HG03060 (cell line): Measurements from ENCODE around the gene WDR1.

ENCODE experiments used
- ATAC-seq: cut with Tn5 transposase; IDR thresholded peaks from one replicate; pipeline ENCODE4 v1.9.1; 2021; ENCODE audit warnings: low read depth, moderate number of reproducible peaks; ENCODE audit not compliant: unreplicated experiment

Gene WDR1

DNA sequence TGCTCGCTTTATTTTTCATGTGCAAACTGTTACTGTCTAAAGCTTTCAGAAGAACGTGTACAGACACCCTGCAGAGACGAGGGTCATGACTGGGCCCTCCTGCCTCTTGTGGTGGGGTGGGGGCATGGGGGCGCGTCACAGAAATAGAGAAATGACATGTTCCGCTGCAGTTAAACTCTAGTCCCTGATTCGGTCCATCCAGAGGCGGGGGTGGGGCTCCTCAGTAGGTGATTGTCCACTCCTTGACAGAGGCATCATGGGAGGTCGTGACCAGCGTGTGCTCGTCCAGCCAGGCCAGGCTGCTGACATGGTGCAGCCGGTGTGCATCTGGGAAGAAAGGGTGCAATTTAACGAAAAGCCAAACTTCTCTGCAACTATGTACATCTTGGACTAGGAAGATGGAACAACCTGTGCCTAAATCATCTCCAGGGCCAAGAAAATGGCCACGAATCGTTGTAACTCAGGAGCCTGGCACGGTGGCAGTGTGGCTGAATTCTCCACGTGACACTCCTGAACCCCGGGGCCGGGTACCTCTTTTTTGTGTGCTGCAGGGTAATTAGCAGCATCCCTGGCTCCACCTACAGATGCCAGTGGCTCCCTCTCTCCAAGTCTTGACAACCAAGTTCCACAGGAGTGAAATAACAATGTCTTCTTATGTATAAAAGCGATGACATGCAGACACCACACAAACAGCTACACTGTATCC is 41.3 kb downstream of the WDR1 start:
- no peak for ATAC-seq

DNA sequence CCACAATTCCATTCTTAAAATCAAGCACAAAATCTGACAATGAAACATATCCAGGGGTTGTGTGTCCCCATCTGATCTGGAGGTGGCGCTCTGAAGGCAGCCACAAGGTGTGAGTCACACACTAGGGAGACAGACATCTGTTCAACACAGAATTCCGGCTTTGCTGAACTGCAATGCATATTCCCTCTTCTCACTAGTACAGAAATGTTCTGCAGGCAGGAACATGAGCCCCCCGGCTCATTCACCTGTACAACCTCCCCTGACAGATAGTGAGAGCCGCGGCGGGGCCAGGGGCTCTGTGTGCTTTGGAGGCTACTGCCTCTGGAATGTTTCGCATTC is 41.9 kb downstream of the WDR1 start:
- ATAC-seq, result no peak

DNA sequence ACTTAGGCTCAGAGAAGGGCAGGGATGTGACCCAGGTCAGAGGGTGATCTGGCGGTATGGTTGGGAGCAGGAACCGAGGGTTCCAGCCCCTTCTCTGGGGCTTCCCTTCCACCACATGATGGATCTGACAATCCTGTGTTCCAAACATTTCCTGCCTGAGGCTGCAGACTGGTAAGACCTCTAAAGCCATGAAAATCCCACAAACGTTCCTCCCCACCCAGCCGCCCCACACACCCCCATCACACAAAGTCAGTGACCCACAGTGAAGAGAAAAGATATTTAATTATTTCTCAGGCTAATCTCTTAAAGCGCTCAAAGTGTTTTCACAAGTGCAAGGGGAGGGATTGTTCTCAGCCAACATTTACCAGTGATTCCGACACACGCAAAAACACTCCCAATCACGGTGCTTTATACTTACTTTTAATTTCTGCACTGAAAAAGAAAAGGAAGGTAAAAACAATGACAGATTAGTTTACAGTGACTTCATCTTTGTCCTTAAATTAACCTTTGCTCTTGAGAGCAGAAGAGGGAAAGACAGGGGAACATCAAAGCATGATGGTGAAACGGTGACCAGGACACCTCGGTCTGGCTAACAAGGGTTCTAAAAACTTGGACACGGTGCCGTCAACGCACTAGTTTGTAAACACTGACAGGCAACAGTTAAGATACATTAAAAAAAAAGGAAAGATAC is 42.4 kb downstream of the WDR1 start:
- ATAC-seq, result no peak

DNA sequence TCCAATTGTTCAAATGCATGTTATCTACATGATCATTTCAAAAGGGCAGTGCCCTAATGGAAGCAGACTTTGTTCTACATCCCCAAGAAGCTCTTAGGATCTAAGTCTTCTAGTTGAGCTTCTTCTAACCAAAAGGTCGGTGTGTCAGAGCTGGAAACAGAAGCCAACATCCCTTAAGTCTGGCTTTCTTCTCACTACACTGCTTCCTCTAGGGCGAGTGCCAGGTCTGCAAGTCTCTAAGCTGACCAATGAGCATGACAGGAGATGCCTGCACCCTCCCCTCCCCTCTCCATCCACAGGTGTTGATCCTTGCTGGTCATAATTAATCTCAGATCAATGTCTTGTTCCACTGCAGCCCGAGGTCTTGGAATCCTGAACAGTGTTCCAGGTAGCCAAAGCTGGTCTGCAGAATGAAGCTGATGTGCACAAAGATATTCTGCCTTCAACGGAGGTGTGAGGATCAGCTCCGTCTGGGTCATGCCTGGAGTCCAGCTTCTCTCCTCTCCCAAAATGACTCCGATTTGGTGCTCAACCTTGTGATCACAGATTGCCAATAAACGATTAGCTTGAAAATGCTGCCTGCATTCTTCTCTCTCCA is 44.1 kb downstream of the WDR1 start:
- ATAC-seq, result no peak

DNA sequence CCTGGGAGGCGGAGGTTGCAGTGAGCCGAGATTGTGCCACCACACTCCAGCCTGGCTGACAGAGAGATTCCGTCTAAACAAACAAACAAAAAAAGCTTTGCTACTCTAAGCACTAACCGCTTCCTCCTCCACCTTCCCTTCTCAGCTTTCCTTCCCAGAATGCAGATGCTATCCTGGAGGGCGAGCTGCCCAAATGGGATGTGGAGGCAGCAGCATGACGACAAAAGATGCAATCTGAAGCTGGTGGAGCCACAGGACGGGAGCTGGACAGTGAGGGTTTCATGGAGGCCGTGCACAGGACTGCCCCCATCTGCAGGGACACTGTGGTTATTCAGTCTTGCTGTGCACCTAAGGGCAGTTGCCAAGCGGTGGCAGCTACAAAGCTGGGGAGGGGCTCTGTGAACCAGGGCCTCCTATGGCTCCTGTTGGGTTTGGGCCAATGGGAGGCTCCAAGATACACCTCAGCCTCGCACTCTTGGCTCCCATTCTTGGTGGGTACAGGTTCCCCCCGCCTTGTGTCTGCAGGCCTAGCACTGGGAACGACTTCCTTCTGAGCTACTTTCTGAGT is 47.4 kb downstream of the WDR1 start:
- no peak for ATAC-seq

DNA sequence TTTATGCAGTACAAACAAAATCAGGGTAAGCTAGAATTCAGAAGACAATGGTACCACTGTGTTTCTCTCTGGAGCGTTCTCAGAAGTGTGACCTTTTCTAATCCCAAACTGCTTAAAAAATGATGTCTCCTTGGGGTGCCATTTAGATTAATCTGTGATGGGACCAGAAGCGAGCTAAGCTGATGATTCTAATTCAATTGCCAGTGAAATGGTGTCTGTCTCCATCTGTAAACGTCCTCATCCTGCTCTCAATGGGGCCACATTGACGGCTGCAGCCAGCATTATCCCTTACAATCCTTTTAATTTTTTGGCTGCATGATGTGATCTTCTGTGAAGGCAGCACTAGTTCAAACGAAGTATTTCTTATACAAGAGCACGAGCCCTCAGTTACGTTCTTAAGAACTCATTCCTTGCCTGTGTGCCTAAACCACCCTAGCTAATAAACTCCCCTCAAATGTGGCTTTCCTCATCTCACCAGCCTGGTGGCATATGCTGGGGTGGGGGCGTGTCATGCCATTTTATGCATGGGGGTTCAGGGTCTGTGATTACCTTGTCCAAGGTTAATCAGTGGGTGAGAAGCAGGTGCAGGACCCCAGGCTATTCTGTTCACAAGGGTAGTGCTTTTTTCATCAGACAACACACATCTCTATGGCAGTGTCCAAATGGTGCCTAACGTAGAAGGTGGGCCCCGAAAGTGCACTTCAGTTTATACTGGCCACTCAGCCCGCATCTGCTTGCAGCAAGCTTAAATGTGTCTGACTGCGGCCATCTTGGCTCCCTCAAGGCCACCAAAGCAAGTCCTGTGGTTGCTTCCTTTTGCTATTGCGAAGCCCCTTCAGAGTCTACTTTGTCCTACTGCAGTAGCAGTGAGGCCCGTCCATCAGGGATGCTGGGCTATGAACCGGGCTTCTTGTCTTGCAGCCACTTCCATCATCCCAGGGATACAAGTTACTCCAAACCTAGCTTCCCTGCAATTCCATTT is 49.6 kb downstream of the WDR1 start:
- no peak for ATAC-seq

DNA sequence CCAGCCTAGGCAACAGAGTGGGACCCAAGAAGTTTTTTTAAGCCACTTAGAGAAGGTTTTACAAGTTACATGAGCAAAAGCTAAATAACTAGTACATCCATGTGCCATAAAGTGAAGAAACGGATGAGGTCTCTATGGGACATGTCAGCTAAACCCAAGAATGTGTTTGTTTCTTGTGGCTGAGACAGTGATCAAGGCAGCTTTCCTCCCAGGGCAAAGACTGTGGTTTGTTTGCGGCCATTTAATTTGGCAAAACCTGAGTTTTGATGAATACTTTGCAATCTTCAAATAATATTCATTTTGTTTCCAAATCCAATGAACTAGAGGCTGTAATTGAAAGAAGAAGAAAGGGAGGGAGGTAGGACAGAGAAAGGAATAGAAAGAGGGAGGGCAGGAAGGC is 50.4 kb downstream of the WDR1 start:
- ATAC-seq, result no peak

DNA sequence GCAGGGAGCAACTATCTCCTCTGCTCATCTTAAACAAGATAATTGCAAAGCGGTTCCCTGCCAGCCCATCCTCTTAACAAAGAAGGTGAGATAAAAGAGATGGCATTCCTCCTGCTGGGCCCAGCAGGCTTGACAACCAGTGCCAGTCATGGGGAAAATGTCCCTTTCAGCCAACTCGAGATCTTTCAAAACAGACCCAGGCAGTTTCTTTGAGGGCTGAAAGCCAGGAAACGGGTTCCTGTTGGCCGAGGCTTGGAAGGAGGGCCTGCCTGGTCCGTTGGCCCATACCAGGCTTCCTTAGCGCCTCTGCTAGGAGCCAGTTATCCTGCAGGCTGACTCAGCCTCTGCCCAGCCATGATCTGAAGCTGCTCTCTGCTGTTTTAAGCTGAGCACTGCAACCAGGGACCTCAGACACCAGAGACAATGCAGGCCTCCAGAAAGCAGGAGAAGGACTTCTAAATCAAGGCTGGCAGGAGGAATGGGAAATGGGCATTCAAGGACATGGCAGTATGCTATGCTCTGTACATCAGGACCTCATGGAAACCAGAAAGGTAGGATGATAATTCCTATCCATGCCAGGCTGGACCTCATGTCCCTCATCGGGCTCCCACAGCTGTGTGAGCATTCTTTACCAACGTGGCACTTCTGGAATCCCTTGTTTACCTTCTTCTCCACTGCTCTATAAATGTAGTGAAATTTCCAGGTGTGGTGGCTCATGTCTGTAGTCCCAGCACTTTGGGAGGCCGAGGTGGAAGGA is 52.9 kb downstream of the WDR1 start:
- ATAC-seq, result no peak

DNA sequence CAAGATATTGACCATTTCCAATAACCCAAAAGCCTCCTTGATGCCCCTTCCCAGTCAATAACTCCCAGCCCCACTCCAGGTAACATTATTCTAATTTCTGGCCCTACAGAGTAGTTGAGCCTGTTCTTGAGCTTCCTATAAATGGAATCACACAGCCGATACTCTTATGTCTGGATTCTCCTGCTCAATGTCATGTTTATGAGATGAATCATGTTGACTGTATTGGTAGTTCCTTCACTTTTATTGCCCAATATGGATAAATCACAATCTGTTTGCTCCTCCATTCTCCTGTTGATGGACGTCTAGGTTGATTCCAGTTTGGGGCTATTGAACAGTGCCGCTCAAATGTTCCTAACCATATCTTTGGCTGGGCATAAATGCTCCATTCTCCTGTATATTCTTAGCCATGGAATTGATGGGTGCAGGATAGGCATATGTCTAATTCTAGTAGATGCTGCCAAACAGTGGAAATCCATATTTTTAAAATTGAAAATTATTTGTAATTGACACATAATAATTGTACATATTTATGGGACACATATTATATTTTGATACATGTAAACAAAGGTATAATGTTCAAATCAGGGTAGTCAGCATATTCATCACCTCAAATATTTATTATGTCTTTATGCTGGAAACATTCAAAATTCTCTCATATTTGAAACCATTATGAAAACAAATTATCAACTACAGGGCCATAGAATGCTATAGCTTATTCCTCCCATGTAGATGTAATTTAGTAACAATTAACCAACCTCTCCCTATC is 54.8 kb downstream of the WDR1 start:
- ATAC-seq, result no peak

DNA sequence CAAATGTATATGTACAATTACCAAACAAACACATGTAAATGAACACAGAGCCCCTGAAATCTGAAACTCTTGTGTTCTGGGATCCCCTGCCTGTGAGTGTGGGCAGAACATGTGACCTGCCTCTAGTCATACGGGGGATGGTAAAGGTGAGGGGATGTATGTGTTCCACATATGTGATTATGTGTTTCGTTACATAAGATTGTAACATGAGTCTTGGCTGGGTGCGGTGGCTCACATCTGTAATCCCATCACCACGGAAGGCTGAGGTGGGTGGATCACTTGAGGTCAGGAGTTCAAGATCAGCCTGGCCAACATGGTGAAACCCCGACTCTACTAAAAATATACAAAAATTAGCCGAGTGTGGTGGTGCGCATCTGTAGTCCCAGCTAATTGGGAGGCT is 58.2 kb downstream of the WDR1 start:
- ATAC-seq, result no peak

DNA sequence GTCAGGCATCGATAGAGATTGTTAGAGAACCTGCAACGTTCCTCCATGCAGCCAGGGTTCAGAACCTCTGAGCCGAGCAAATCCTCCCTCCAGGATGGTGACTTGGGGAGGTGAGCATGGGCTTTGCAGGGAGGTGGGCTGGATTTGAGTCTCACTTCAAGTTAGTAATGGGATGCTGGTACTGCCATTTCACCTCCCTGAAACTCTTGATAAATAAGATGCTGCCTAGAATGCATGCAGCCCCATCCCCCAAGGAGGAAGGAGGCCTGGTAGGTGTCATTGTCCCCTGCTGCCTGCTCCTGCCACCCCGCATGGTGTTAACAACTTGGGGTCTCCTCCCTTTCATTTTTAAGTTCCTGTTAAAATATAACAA is 59.6 kb downstream of the WDR1 start:
- no peak for ATAC-seq

DNA sequence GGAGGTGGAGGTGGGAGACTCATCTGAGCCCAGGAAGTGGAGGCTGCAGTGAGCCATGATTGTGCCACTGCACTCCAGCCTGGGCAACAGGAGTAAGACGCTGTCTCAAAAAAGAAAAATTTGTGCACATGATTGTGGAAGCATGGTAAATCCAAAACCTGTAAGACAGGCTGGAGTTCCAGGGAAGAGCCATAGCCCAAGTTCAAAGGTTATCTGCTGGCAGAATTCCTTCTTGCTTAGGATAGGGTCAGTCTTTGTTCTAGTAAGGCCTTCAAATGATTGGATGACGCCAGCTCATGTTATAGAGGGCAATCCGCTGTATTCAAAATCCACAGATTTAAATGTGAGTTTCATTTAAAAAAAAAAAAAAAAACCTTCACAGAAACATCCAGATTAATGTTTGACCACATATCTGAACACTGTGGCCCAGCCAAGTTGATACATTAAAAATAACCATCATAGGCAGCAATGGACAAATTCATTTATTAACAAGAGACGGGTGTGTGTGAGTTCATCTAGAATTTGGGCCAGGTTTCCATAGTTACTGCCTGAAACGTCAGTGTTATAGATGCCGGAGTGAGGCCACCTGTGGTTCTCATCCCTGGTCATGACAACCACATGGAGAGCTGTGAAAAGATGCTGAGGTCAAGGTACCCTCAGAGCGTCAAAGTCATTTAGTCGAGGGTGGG is 60.1 kb downstream of the WDR1 start:
- ATAC-seq, result no peak

DNA sequence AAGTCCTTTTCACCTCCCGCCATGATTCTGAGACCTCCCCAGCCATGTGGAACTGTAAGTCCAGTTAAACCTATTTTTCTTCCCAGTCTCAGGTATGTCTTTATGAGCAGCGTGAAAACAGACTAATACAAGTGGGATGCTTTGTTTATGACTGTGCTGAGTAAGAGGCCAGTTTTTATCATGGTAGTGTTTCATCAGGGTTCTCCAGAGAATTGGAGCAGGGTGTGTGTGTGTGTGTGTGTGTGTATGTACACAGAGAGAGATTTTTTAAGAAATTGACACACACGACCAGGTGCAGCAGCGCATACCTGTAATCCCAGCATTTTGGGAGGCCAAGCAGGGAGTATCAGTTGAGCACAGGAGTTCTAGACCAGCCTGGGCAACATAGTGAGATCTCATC is 60.7 kb downstream of the WDR1 start:
- ATAC-seq, result no peak

DNA sequence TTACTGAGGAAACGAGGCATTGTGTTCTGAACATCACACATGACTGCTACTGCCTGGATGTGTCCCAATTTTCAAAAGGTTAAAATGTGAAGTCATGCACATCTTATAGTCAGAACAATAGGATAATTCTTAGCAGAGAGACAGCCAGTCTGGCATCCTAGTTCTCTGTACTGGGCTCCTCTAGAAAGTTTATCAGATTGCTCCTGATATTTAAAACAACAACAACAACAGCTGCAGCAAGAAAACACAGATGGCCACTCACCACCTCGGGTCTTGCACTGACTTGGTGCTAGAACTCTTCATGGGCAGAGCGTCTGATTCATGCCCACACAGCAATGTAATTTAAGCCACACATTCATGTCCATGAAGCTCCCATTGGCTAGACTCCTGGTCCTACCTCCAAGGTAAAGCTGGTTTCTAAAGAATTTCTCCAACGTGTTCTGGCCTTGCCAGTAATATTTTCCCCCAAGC is 62.0 kb downstream of the WDR1 start:
- no peak for ATAC-seq

DNA sequence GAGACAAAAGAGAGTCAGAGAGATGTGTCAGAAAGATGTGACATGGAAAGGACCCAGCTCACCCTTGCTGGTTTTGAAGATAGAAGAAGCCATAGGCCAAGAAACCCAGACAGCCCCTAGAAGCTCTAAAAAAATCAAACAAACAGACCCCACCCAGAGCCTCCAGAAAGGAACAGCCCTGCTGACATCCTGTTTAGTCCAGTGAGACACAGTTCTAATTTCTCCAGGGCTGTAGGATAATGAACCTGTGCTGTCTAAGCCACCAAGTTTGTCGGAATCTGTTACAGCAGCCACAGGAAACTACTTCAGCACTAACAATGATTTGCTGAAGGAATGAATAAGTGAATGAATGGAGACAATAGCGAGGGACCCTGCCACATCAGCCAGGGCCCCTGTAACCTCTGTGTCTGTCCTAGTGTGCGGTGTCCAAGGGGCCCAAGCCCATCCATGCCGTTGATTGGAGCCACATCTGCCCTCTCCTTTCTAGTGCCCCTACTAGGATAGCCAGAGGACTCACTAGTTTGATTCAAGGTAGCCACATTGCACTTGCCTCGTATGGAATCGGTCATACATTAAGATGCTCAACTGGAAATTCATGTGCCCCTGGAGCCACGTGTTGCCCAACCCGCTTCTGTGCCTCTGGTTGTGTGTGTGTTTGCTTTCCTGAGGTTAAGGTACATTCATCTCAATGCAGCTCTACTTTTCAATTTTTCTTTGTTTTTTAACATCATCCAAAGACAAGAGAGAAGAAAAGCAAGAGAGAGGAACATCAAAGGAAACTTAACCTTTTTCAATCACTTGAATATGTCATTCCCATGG is 62.8 kb downstream of the WDR1 start:
- no peak for ATAC-seq

DNA sequence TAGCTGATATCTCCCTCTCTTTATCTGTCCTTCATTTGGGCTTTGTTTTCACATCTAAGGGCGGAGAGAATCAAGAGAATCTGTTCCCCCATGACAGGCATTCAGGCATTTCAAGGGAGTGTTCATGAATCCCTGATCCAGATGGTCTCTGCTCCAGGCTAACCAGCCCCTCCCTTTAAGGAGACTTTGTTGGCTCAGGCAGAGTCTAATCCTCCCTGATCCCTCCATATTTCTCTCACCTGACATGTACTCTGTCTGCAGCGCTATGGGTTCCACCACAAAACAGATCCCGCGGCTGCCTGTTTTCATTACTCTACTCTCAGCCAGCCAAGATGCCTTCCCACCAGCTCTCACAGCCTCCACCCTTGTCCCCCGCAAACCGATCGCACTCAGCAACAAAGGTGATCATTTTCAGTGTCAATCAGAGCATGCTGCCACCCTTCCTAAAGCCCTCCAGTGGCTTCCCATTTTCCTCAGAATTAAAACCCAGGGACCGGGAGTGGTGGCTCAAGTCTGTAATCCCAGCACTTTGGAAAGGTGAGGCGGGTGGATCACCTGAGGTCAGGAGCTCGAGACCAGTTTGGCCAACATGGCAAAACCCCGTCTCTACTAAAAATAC is 65.0 kb downstream of the WDR1 start:
- ATAC-seq, result no peak

DNA sequence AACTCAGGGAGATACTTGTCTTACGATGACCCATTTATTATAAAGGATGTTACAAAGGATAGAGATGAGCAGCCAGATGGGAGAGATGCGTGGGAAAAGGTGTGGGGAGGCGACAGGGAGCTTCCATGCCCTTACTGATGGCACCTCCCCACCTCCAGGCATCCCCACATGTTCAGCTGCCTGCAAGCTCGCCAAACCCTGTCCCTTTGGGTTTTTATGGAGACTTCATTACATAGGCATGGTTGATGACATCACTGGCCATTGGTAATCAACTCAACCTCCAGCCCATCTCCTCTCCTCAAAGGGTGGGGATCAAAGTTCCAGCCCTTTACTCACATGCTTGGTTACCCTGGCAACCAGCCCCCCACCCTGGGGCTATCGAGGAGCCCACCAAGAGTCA is 65.9 kb downstream of the WDR1 start:
- ATAC-seq, result no peak
